ENCODE results near the gene DEPDC7. TPM values are rescaled to one million over a fixed set of nuclear protein-coding genes. Genes with fewer than 3 reads are reported as not detected.

DEPDC7 gene
- total RNA-seq, 4 donors from 2014 or later, result 0.46 to 1.8 (median 0.87) TPM

DNA sequence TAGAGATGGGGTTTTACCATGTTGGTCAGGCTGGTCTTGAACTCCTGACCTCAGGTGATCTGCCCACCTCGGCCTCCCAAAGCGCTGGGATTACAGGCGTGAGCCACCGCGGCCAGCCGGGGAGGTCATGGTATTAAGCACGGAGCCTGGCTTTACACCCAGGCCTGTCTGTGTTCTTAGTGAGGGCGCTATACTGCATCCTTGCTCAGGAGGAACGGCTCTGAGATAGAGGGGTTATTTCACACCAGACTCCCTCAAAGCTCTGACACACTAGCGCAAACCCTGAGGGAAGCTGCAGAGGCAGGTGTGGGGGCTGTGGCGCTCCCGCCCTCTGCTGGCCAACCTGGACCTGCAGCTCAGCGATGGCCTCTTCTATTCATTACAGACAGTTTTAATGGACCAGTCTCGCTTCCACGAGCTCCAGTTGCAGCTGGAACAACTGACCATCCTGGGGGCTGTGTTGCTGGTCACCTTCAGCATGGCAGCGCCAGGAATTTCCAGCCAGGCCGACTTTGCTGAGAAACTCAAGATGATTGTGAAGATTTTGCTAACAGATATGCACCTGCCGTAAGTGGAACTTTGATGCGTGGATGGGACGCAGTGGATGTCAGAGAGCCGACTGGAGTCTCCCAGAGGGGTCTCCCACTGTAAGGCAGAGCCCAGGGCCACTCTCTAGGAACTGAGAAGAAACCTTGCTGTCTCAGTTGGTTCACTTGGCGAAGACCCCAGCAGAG lies 49.9 kb downstream of the DEPDC7 start:
- DNase-seq (ENCODE audit: low spot score) (no peak), ATAC-seq (ENCODE audit: low FRiP score) (peak; percentile 79)
- TF ChIP-seq, protein P1, sequence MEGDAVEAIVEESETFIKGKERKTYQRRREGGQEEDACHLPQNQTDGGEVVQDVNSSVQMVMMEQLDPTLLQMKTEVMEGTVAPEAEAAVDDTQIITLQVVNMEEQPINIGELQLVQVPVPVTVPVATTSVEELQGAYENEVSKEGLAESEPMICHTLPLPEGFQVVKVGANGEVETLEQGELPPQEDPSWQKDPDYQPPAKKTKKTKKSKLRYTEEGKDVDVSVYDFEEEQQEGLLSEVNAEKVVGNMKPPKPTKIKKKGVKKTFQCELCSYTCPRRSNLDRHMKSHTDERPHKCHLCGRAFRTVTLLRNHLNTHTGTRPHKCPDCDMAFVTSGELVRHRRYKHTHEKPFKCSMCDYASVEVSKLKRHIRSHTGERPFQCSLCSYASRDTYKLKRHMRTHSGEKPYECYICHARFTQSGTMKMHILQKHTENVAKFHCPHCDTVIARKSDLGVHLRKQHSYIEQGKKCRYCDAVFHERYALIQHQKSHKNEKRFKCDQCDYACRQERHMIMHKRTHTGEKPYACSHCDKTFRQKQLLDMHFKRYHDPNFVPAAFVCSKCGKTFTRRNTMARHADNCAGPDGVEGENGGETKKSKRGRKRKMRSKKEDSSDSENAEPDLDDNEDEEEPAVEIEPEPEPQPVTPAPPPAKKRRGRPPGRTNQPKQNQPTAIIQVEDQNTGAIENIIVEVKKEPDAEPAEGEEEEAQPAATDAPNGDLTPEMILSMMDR (IDR thresholded peaks at IDR 0.05), result peak in 1 of 3 donors; percentile 43

DNA sequence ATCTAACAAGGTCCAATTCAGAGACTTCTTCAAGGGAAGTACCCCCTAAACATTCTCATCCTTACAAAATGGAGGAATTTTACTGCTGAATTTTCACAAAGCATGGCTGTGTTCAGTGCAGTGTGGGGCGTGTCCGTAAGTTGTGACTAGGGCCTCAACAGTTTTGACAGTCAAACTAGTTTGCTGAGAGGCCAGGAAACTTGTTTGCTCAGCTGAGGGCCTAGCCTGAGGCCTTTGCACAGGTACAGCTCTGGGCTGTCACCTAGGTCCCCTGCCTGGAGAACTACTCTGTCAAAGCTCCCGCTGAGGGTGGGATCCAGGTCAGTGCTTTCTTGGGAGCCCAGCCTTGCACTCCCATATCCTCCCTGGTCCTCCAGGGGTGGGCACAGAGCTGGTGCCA lies 51.6 kb downstream of the DEPDC7 start:
- DNase-seq (ENCODE audit: low spot score) (no peak), ATAC-seq (ENCODE audit: low FRiP score) (no peak)
- TF ChIP-seq, protein P1 (IDR thresholded peaks at IDR 0.05), result no peak

DNA sequence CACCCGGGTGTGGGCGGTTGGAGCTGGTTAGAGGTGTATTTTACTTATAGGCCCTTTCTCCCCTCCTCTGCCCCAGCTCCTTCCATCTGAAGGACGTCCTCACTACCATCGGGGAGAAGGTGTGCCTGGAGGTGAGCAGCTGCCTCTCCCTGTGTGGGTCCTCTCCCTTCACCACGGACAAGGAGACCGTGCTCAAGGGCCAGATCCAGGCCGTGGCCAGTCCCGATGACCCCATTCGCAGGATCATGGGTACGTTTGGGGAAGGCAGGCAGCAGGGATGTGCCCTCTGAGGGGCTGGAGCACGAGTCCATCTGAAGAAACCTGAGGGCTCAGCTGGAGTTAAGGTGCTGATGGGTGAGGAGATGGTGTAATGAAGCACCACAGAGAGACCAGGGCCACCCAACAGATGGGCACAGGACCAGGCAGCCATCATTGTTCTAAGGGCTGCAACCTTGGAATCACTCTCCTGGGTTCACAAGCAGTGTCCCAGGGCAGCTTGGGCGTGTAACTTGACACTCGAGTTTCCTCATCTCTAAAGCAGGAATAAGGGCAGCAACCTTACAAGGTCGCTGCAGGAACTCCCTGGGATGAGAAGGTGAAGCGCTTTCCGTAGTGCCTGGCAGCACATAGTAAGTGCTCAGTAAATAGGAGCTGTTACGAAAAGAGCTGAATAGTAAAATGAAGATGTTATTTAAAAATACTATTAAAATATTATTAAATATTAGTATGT lies 53.1 kb downstream of the DEPDC7 start:
- TF ChIP-seq, protein P1 (IDR thresholded peaks at IDR 0.05), result no peak
- ATAC-seq (ENCODE audit: low FRiP score) (no peak), DNase-seq (ENCODE audit: low spot score) (no peak)

DNA sequence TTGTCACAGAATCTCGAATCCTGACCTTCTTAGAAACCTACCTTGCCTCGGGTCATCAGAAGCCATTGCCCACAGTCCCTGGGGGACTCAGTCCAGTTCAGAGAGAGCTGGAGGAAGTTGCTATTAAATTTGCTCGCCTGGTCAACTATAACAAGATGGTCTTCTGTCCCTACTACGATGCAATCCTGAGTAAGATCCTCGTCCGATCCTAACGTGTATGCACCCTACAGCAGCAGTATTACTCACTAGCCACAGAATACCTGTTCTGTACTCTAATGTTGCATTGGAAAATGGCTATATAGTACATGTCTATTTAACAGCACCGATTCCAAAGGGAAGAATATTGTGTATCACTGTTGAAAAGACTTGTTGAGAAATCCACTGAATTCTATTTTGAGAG lies 56.8 kb downstream of the DEPDC7 start:
- ATAC-seq (ENCODE audit: low FRiP score) (no peak), DNase-seq (ENCODE audit: low spot score) (no peak)
- TF ChIP-seq, protein P1 (IDR thresholded peaks at IDR 0.05), result no peak

Small RNA genes within 50 kb of the gene (small RNA-seq; reads per million reads assigned to genes)
- gene RF00019, result not detected

Other genes with a start within 250 kb of the DEPDC7 start
- not detected for gene CCDC73, start 221.2 kb upstream of the DEPDC7 start, total RNA-seq
- gene PRRG4, start 186.0 kb upstream of the DEPDC7 start, total RNA-seq, result 1 to 10 TPM; 1.4 to 3.5 (median 2.0) TPM
- 10 to 100 TPM; 22.6 to 34.2 (median 25.9) TPM for gene QSER1, start 123.1 kb upstream of the DEPDC7 start, total RNA-seq
- 10 to 100 TPM; 24.7 to 52.6 (median 34.6) TPM for gene TCP11L1, start 23.7 kb downstream of the DEPDC7 start, total RNA-seq
- 10 to 100 TPM in 2 of 4 donors, 1 to 10 TPM in 2; 7.9 to 22.1 (median 11.4) TPM for gene CSTF3, start 145.6 kb downstream of the DEPDC7 start, total RNA-seq
- 100 to 1,000 TPM; 233 to 345 (median 278) TPM for gene HIPK3, start 241.5 kb downstream of the DEPDC7 start, total RNA-seq